PC-9 (cell line): Measurements from ENCODE around the gene NFKBIA.

Source experiments
- CTCF ChIP-seq: fragments of 200-600 bp; sonication (generic); conservative IDR thresholded peaks from 2 replicates; pipeline ENCODE4 v1.6.1; 2017; ENCODE audit warnings: mixed run types, antibody characterized with exemption, mild to moderate bottlenecking, moderate library complexity
- EZH2 ChIP-seq: fragments of 200-600 bp; sonication (generic); IDR thresholded peaks from 2 replicates; pipeline ENCODE4 v1.8.0; 2017; ENCODE audit warnings: antibody characterized with exemption, low read depth

GRCh38 chr14:35446450-35446849 is 41.9 kb upstream of the NFKBIA start:
- no peak for TF ChIP-seq CTCF
- no peak for TF ChIP-seq EZH2
